ENCODE measurements around the gene CISD2.
"Not testable (repeated sequence)": the region's sequence is repeated elsewhere in the genome, so short reads cannot be mapped to it uniquely, and the experiment has no call there.

The CISD2 gene

DNA sequence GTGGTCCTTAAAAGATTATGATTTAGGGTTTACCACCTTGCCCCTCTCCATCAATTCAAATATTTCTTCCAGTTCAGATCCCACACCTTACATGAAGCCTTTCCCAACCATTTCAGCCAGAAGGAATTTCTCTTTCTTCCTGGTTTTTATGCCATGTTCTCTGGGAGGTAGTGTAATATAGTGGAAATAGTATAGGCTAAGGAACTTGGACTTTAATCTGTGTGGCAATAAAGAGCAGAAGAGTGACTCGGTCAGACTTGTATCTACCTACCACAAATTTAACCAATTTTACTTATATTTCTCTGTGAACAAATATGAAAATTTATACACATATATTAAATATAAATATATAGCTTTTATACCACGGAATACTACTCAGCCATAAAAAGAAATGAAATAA, 18.4 kb upstream of the CISD2 start:
- DNase-seq, result no peak

DNA sequence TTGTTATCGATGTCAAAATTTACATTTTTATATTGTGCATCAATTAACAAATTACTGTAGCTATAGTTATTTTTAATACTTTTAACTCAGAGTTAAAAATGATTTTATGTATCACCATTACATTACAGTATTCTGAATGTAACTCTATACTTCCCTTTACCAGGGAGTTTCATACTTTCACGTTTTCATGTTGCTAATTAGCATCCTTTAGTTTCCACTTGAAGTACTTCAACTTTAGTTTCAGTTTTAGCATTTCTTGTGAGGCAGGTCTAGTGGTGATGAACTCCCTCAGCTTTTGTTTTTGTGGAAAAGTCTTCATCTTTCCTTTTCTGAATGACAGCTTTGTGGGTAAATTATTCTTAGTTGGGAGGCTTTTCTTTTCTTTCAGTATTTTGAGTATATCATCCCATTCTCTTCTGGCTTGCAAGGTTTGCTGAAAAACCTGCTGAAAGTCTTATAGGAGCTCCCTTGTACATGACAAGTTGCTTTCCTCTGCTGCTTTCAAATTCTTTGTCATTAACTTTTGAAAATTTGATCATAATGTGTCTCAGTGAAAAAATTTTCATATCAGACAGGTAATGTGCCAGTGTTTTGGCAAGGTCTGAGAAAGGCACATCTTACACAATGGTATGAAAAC, 9.8 kb upstream of the CISD2 start:
- no peak for DNase-seq

DNA sequence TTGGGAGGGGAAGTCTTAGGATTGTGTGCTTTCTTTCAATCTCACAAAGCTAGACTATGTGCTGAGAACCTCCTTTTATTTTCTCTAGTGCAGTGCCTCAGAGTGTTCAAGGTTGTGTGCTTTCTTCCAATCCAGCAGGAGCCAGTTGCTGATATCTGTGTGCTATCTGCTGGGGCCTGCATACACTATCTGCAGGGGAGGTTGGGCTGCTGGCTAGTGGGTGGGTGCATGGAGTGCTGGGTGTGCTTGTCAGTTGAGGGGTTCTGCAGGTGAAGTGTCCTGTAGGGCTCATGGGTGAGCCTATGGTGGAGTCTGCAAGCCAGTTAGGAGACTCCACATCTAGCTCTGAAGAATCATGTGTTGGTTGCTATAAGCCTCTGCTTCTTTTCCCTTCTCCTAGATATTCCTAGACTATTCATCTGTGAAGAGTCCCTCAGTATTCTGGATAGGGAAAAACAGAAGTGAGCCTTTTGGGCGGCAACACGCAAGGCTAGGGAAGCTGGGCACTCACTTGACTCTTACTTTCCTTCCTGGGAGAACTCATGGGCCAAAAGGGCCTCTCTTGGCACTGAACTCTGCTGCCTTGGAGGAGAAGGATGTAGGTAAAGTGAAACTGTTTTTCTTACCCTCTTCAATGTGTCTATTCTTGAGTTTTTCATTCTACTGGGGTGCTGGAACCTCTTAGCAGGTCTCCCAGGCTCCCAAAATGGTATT, 8.0 kb upstream of the CISD2 start:
- DNase-seq, result no peak

DNA sequence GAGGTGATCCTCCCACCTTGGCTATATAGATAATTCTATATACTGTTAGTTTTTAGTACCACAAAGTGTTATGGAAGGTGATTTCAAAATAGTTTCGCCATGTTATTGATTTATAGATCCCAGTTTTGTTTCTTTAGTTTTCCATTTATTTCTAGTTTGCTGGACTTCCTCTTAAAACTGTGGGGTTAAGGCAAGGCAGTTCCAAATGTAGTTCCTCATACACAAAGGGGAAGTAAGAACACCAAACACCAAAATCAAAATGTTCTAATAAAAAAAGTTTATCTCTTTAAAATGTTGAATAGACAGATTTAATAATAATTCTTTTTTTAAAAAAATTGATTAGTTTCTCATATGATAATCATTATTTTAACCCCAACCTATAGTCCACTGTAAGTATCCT, 6.8 kb upstream of the CISD2 start:
- DNase-seq, result no peak

DNA sequence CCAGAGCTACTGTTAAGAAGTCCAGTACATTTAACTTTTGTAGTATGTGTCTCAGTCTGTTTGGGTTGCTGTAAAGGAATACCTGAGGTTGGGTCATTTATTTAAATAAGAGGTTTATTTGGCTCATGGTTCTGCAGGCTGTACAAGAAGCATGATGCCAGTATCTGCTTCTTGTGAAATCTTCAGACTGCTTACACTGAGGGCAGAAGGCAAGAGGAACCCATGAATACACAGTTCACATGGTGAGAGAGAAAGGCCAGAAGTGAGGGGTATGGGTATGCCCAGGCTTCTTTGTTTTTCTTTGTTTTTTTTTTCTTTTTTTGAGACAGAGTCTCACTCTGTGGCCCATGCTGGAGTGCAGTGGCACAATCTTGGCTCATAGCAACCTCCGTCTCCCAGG, 6.0 kb upstream of the CISD2 start:
- no peak for DNase-seq

DNA sequence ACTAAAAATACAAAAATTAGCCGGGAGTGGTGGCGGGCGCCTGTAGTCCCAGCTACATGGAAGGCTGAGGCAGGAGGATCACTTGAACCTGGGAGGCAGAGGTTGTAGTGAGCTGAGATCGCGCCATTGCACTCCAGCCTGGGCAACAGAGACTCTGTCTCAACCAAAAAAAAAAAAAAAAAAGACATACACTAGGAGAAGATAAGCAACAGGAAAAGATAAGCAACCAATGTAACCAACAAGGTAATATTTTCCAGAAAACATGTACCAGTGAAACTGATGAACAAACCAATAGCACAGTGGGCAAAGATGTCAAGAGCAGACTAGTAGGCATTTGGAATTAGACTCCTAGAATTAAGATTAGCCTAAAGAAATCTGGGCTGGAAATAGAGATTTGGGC, 3.5 kb upstream of the CISD2 start:
- DNase-seq, result not testable (repeated sequence)

DNA sequence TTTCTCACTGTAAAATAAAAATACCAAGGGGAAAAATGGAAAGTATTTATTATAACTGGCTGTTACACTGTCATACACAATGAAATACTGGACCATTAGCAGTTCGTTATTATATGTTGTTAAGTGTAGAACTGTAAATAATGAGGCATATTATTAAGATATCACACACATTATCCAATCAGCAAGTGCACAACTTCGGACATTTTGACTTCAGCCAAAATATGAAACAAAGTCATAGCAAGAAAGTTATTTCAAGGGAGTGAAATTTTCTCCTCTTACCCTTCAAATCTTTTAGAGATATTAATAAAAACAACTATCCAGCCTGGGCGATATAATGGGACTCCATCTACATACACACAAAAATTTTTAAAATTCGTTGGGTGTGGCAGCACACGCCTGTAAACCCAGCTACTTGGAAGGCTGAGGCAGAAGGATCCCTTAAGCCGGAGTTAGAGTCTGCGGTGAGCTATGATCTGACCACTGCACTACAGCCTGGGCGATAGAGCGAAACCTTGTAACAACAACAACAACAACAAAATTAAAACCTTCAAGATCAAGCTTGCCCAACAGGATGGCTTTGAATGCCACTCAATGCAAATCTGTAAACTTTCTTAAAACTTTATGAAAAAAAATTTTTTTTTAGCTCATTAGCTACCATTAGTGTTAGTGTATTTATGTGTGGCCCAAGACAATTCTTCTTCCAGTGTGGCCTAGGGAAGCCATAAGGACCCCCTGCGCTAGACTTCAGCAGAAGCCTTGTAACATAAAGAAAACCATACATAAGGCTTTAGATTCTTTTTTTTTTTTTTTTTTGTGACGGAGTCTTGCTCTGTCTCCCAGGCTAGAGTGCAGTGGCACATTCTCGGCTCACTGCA, 1.3 kb upstream of the CISD2 start:
- no peak for DNase-seq

DNA sequence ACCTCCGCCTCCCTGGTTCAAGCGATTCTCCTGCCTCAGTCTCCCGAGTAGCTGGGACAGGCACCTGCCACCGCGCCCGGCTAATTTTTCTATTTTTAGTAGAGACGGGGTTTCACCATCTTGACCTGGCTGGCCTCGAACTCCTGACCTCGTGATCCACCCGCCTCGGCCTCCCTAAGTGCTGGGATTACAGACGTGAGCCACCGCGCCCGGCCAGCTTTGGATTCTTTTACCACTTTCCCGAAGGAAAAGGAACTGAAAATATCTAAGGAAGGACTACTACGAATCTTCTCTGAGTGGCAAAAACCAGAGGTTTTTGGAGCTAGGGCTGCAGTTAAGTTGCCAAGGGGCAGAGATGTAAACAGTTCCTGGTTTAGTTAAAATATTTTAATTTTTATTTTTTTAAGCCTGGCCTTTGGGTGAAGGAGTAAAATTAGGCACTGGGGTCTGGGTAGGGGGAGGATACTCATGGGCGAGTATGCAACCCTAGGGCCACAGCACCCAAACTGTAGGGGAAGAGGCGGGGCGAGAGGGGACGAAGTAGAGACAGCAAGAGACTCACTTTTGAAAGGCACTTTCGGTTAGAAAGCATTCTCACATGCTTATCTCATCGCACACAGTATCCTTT, 525 bp upstream of the CISD2 start:
- DNase-seq, result no peak

DNA sequence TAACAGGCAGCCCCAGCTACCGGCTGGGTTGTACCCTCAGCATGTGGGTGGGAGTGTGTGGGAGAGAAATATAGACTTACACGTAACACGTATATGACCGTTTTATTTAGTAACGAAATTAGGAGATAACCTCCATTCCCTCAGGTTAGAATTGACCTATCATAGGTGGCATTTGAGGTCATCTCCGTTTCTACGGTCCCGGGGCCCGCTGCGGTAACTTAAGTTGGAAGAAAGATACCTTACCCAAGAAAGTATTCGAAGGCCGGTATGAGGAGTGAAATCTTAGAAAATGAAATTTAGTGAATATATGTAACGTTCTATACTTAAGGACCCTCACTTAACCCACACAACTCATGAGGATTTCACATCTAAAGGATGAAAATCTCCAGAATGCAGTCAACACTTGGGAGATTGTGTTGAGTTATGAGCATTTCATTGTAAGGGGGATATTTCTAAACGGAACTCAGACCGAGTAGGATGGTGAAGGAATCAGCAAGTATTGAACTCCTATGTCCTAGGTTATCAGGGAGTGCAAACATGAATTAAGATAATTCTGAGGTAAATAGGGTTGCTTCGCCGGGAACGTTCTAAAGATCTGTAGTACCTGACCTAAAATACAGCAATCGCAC, 891 bp downstream of the CISD2 start:
- no peak for DNase-seq

DNA sequence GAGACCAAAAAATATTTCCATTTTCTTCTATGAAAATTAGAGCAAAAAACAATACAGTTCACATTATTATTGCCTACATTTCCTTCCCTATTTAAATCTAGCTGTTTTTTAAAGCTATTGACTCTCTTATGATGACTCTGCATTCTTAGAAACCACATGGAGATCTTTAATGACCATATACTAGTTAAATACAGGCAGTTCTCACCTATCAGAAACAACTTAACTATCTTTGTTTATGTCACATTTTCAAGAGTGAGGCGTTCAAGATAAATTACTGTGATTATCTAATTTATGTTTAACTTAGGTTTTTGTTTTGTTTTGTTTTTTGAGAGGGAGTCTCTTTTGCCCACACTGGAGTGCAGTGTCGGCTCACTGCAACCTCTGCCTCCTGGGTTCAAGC, 3.0 kb downstream of the CISD2 start:
- no peak for DNase-seq

DNA sequence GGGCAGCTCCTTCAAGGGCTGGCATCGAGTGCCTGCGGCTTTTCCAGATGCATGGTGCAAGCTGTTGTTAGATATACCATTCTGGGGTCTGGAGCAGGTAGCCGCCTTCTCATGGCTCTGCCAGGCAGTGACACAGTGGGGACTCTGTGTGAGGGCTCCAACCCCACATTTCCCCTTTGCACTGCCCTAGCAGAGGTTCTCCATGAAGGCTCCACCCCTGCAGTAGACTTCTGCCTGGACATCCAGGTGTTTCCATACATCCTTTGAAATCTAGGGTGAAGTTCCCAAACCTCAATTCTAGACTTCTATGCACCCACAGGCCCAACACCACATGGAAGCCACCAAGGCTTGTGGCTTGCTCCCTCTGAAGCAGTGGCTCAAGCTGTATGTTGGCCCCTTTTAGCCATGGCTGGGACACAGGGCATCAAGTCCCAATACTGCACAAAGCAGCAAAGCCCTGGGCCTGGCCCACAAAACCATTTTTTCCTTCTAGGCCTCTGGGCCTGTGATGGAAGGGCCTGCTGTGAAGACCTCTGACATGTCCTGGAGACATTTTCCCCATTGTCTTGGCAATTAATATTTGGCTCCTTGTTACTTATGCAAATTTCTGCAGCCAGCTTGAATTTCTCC, 8.8 kb downstream of the CISD2 start:
- not testable (repeated sequence) for DNase-seq

DNA sequence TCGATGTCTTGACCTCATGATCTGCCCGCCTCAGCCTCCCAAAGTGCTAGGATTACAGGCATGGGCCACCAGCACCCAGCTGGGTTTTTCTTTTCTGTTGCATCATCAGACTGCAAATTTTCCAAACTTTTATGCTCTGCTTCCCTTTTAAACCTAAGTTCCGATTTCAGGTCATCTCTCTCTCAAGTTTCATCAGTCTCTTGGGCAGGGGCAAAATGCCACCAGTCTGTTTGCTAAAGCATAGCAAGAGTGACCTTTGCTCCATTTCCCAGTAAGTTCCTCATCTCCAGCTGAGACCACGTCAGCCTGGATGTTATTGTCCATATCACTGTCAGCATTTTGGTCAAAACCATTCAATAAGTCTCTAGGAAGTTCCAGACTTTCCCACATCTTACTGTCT, 9.6 kb downstream of the CISD2 start:
- not testable (repeated sequence) for DNase-seq

DNA sequence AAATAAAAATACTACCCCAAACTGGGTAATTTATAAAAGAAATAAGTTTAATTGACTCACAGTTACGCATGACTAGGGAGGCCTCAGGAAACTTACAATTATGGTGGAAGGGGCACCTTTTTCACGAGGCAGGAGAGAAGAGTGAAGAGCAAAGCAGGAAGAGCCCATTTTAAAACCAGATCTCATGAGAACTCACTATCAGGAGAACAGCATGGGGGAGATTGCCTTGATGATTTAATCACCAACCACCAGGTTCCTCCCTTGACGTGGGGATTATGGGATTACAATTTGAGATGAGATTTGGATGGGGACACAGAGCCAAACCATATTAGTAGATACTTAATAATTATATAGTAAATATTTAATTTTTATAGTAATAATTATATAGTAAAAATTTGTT, 10.1 kb downstream of the CISD2 start:
- DNase-seq, result no peak

DNA sequence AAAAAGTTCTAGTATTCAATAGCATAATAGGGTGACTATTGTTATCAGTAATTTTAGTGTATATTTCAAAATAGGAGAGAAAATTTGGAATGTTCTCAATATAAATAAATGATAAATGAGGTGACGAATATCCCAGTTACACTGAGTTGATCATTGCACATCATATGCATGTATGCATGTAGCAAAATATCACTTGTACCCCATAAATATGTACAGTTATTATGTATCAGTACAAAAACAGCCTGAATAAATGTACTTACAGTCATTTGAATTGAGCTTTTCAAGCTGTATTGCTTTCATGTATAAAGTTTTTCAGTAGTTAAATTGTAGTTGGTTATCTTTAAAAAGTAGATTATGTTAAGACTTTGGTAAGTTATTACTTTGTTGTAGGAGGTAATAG, 12.6 kb downstream of the CISD2 start:
- no peak for DNase-seq

DNA sequence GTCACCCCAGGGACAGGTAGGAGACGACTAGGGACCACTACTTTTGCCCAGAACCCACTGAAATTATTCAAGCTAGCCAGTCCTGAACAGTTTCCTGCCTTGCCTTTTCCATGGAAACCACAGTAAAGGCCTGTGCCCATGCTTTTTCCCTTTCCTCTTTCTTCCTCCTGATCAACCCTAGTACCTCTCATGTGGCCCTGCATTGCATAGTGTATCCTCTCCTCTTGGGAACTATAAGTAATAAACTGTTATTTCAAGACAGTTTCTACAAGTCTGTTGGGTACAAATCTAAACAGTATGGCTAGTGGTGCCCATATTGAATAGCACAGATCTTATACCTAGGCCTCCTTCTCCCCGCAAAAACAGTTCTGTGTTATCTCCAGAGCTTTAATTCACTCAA, 14.5 kb downstream of the CISD2 start:
- DNase-seq, result no peak

DNA sequence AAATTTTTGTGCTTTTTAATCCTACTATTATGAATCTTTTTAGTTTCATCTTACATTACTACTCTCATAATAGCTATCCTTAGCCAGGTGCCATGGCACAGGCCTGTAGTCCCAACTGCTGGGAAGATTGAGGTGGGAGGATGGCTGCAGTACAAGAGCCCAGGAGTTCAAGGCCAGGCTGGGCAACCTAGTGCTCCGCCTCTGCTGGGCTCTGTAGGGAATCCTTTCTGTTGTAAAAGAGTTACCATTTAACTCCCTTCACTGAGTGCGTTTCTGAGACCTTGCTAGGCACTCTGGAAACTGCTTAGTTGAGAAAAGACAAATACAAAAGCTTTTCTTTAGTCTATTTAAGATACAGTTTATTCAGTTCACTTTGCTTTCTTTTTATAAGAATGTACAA, 19.8 kb downstream of the CISD2 start:
- DNase-seq, result not testable (repeated sequence)

DNA sequence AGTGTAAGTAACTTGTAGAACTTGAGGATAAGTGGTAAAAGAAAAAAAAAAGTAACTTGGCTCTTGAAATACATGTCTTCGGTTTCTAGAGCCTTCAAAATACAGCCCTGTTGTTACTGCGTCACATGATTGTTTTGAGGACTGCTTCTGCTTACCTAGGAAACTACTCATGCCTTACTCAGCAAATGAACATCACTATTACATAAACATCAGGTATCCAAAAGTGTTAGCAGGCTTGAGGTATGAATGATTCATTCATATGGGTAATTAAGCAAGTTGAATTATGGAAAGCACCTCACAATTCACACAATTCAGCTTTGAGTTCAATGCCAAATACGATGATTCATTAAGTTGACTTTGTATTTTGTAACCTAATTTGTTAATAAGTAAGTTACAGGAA, 21.1 kb downstream of the CISD2 start:
- not testable (repeated sequence) for DNase-seq

DNA sequence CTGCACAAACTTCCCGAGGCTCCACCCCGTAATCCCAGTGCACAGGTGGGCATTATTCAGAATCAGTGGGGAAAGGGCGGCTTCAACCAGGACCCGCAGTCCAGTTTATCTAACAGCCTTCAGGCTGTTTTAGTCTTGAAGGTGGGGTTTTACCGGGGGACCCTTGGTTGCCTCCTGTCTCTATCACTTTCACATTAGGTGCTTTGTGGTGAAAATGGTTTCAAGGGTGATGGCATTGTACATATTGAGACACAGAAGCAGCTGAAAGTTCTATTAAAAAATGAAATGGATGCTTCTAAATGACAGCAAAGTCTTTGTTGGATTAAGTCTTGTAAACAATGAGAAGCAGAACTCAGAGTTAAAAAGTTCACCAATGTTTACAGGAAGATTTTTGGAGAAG, 27.8 kb downstream of the CISD2 start:
- not testable (repeated sequence) for DNase-seq

DNA sequence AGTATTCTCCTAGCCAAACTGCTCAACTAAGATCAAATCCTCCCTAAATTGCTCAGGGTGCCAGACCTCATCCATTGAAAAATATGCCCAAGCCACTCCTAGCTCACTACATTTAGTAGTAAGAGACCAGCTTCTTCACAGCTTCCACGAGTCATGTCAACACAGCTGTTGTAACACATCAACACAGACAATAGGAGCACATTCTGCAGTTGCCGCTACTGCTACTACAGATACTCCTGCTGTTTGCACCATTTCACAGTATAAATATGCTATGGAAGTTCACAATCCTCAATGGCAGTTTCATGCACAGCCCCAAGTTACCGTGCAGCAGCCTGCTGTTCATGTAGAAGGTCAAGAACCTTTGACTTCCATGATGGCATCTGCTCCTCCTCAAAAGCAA, 28.8 kb downstream of the CISD2 start:
- not testable (repeated sequence) for DNase-seq

DNA sequence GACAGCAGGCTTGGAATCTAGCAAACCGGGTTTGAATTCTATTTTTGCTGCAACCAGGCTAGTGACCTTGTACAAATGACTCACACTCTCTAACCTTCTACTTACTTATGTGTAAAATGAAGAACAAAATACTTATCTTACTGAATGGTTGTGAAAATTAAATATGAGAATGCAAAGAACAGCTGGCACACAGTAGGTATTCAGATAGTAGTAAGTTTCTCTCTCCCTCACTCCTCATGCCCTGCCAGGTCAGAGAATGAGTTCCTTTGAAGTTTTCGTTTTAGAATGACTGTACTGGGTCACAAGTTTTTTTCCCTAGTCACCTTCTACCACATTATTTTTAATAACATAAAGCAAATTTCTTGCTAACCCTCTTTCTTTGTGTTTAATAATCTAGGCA, 33.0 kb downstream of the CISD2 start:
- no peak for DNase-seq

DNA sequence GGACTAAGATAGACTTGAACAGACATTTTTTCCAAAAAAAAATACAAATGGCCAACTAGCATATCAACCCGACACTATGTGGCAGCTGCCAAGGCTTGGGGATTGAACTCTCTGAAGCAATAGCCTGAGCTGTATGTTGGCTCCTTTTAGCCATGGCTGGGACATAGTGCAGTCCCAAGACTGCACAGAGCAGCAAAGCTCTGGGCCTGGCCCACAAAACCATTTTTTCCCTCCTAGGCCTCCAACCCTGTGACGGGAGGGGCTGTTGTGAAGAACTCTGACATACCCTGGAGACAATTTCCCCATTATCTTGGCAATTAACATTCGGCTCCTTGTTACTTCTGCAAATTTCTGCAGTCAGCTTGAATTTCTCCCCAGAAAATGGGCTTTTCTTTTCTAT, 50.1 kb downstream of the CISD2 start:
- no peak for DNase-seq

DNA sequence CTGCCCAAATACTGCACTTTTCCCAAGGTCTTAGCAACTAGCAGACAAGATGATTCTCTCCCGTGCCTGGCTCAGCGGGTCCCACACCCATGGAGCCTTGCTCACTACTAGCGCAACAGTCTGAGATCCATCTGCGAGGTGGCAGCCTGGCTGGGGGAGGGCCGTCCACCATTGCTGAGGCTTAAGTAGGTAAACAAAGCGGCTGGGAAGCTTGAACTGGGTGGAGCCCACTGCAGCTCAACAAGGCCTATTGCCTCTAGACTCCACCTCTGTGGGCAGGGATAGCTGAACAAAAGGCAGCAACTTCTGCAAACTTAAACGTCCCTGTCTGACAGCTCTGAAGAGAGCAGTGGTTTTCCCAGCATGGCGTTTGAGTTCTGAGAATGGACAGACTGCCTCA, 50.9 kb downstream of the CISD2 start:
- not testable (repeated sequence) for DNase-seq

All from retina (tissue), 1 donor.